ENCODE data around the gene INF2.
"Not testable (repeated sequence)": the region's sequence is repeated elsewhere in the genome, so short reads cannot be mapped to it uniquely, and the experiment has no call there.

The INF2 gene

GRCh38 chr14:104717137-104717536, 27.7 kb downstream of the INF2 start:
- DNase-seq (ENCODE audit: insufficient read length, low spot score), result no peak
- no peak for FAIRE-seq

GRCh38 chr14:104717646-104718045, 28.2 kb downstream of the INF2 start:
- DNase-seq (ENCODE audit: insufficient read length, low spot score) (no peak), FAIRE-seq (no peak)

GRCh38 chr14:104718147-104718546, 28.7 kb downstream of the INF2 start:
- no peak for FAIRE-seq

GRCh38 chr14:104718871-104719270, 29.5 kb downstream of the INF2 start:
- DNase-seq (ENCODE audit: insufficient read length, low spot score), result no peak
- FAIRE-seq, result no peak

More at GRCh38 chr14:104718147-104718546, 28.7 kb downstream of the INF2 start:
- DNase-seq (ENCODE audit: insufficient read length, low spot score), result no peak

- DNase-seq (ENCODE audit: insufficient read length, low spot score) (no peak), FAIRE-seq (no peak)
Measured at GRCh38 chr14:104719343-104719742, 29.9 kb downstream of the INF2 start.

- DNase-seq (ENCODE audit: insufficient read length, low spot score), result no peak
- no peak for FAIRE-seq
Measured at GRCh38 chr14:104721505-104722431, 32.4 kb downstream of the INF2 start.

- DNase-seq (ENCODE audit: insufficient read length, low spot score) (no peak), FAIRE-seq (peak; percentile 9)
Measured at GRCh38 chr14:104722938-104723650, 33.7 kb downstream of the INF2 start.

- DNase-seq (ENCODE audit: insufficient read length, low spot score) (peak; percentile 76), FAIRE-seq (peak; percentile 51)
Measured at GRCh38 chr14:104723651-104724406, 34.4 kb downstream of the INF2 start, which contains the start of gene ADSS1. Gene ADSS1 (plus strand): TSS chr14:104724229. CDS start chr14:104724271, 42 bp downstream.

GRCh38 chr14:104724407-104724980, 35.1 kb downstream of the INF2 start:
- FAIRE-seq (peak; percentile 68), DNase-seq (ENCODE audit: insufficient read length, low spot score) (peak; percentile 34)

- DNase-seq (ENCODE audit: insufficient read length, low spot score) (no peak), FAIRE-seq (no peak)
Measured at GRCh38 chr14:104724981-104725771, 35.8 kb downstream of the INF2 start.

GRCh38 chr14:104725772-104726548, 36.5 kb downstream of the INF2 start:
- DNase-seq (ENCODE audit: insufficient read length, low spot score) (no peak), FAIRE-seq (no peak)

- no peak for DNase-seq (ENCODE audit: insufficient read length, low spot score)
- no peak for FAIRE-seq
Measured at GRCh38 chr14:104726600-104727451, 37.4 kb downstream of the INF2 start.

- DNase-seq (ENCODE audit: insufficient read length, low spot score) (no peak), FAIRE-seq (no peak)
Measured at GRCh38 chr14:104728631-104729030, 39.2 kb downstream of the INF2 start.

- not testable (repeated sequence) for DNase-seq (ENCODE audit: insufficient read length, low spot score); FAIRE-seq
Measured at GRCh38 chr14:104729176-104729834, 39.9 kb downstream of the INF2 start.

GRCh38 chr14:104729835-104730181, 40.4 kb downstream of the INF2 start:
- no peak for DNase-seq (ENCODE audit: insufficient read length, low spot score)
- no peak for FAIRE-seq

- DNase-seq (ENCODE audit: insufficient read length, low spot score), result no peak
Measured at GRCh38 chr14:104730487-104730886, 41.1 kb downstream of the INF2 start.

More at GRCh38 chr14:104730487-104730886, 41.1 kb downstream of the INF2 start:
- FAIRE-seq, result no peak
